Esophagus muscularis mucosa (tissue), 4 donors: ENCODE data around the gene C4orf50.

Experiments
- EP300 ChIP-seq: sonication (generic); formaldehyde crosslinking; IDR thresholded peaks from one replicate; pipeline ENCODE4 v1.6.1; 2017; ENCODE audit warnings: antibody characterized with exemption
- POLR2A ChIP-seq: fragments of 450-650 bp; IDR thresholded peaks from one replicate; pipeline ENCODE4 v1.6.1; 2017; ENCODE audit warnings: antibody characterized with exemption, moderate library complexity, mild to moderate bottlenecking, low read depth
- POLR2AphosphoS5 ChIP-seq, 2 donors: sonication (generic); formaldehyde crosslinking; IDR thresholded peaks; one replicate each; pipeline ENCODE4 v1.6.1; 2017; ENCODE audit warnings: antibody characterized with exemption in 2 of 2
- TF ChIP-seq, protein P1 (sequence below), 3 experiments: fragments of 200-600 bp in 2 of 3; fragments of 450-650 bp in 1 of 3; sonication (generic) in 2 of 3; IDR thresholded peaks; one replicate each; pipeline ENCODE4 v1.5.1; 2017 to 2019; ENCODE audit warnings: antibody characterized with exemption in 3 of 3, mild to moderate bottlenecking in 2 of 3, moderate library complexity in 1 of 3

DNA sequence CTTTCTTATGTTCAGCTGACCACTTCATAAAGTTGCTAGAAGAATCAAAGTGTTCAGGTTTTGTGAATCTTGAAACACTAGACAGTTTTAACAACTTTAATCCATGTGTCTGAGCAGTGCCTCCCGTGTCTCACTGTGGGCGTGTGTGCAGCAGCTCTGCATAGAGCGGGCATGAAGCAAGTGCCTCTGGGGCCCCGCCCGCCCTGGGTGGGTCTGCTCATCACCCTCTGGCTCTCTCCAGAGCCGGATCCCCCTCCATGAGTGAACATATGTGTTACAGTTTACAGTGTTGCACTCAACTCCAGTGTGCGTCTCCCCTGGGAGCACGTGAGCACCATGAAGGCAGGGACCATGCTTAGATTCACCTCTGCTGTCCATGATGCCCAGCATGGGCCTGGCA is 87.8 kb downstream of the C4orf50 start:
- TF ChIP-seq POLR2A (no peak), EP300 (no peak), POLR2AphosphoS5 (IDR thresholded peaks at IDR 0.05) (no peak)
- TF ChIP-seq, protein P1, sequence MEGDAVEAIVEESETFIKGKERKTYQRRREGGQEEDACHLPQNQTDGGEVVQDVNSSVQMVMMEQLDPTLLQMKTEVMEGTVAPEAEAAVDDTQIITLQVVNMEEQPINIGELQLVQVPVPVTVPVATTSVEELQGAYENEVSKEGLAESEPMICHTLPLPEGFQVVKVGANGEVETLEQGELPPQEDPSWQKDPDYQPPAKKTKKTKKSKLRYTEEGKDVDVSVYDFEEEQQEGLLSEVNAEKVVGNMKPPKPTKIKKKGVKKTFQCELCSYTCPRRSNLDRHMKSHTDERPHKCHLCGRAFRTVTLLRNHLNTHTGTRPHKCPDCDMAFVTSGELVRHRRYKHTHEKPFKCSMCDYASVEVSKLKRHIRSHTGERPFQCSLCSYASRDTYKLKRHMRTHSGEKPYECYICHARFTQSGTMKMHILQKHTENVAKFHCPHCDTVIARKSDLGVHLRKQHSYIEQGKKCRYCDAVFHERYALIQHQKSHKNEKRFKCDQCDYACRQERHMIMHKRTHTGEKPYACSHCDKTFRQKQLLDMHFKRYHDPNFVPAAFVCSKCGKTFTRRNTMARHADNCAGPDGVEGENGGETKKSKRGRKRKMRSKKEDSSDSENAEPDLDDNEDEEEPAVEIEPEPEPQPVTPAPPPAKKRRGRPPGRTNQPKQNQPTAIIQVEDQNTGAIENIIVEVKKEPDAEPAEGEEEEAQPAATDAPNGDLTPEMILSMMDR (IDR thresholded peaks at IDR 0.05): no peak
